A549 (cell line): Measurements from ENCODE around the gene HCAR2. TPM values are rescaled to one million over a fixed set of nuclear protein-coding genes. Genes with fewer than 3 reads are reported as not detected.

ENCODE experiments used
- ATAC-seq, 2 experiments: fragments of 200-7000 bp in 1 of 2; fragments of >200 bp in 1 of 2; cut with Nextera tagmentation in 1 of 2; cut with Tn5 transposase in 1 of 2; 3 replicates each; pipeline versions ENCODE4 v1.8.0 to v1.9.1; 2018 to 2020; ENCODE audit warnings: mild to moderate bottlenecking in 1 of 2, moderate library complexity in 1 of 2
- CTCF ChIA-PET: fragments of 300-600 bp; sonication (Branson Sonifier 250); formaldehyde crosslinking; extraction: SDS; loops from one replicate; lab custom pipeline; 2021; ENCODE audit warnings: antibody characterized with exemption, inconsistent platforms; lab: Yijun Ruan, JAX
- POLR2A ChIA-PET: fragments of 350-600 bp; formaldehyde crosslinking; extraction: SDS; loops from one replicate; lab custom pipeline; 2021; ENCODE audit warnings: antibody characterized with exemption, inconsistent platforms; lab: Yijun Ruan, JAX
- DNase-seq, 2 experiments: peaks; one replicate each; pipeline versions ENCODE4 v3.0.0 to v3.0.0-alpha.2; 2011 to 2016; ENCODE audit warnings: low read depth in 1 of 2, low spot score in 1 of 2
- FAIRE-seq: peaks from 2 replicates; lab custom pipeline; 2011; peaks lifted over from hg19 to GRCh38; lab: Jason Lieb, UNC
- H3K27ac ChIP-seq, 2 experiments: fragments of >200 bp; sonication (Bioruptor Twin); formaldehyde crosslinking; 3 replicates each; pipeline ENCODE4 v1.5.1; 2016 to 2017
- H3K4me1 ChIP-seq: fragments of >200 bp; sonication (Bioruptor Twin); formaldehyde crosslinking; 3 replicates; pipeline ENCODE4 v1.6.1; 2016
- H3K4me2 ChIP-seq: fragments of >200 bp; sonication (Bioruptor Twin); formaldehyde crosslinking; 3 replicates; pipeline ENCODE4 v1.6.1; 2016
- H3K4me3 ChIP-seq: fragments of >200 bp; sonication (Bioruptor Twin); formaldehyde crosslinking; 3 replicates; pipeline ENCODE4 v1.5.1; 2016
- H3K9me3 ChIP-seq: fragments of >200 bp; sonication (Bioruptor Twin); formaldehyde crosslinking; 3 replicates; pipeline ENCODE4 v1.6.1; 2016
- BCL3 ChIP-seq: fragments of >200 bp; sonication (Bioruptor Twin); formaldehyde crosslinking; IDR thresholded peaks from 3 replicates; pipeline ENCODE4 v1.6.1; 2016
- CBX2 ChIP-seq: fragments of 200-600 bp; sonication (generic); IDR thresholded peaks from 2 replicates; pipeline ENCODE4 v1.6.1; 2016; ENCODE audit warnings: low read depth, mild to moderate bottlenecking, borderline replicate concordance
- CBX8 ChIP-seq: fragments of 200-600 bp; sonication (generic); IDR thresholded peaks from 2 replicates; pipeline ENCODE4 v1.6.1; 2016
- CEBPB ChIP-seq, 2 experiments: fragments of >200 bp in 1 of 2; sonication (Bioruptor Twin) in 1 of 2; formaldehyde crosslinking in 1 of 2; IDR thresholded peaks; 2 replicates each; pipeline ENCODE4 v1.6.1; 2012 to 2016
- CHD4 ChIP-seq: fragments of 200-600 bp; sonication (generic); IDR thresholded peaks from 2 replicates; pipeline ENCODE4 v1.6.1; 2016; ENCODE audit warnings: antibody characterized with exemption, mild to moderate bottlenecking, borderline replicate concordance
- EHF ChIP-seq: fragments of 250-450 bp; sonication (Bioruptor Pico); IDR thresholded peaks from 2 replicates; pipeline ENCODE4 v1.5.0; 2020; ENCODE audit warnings: mild to moderate bottlenecking
- ESRRA ChIP-seq: fragments of 150-350 bp; IDR thresholded peaks from 2 replicates; pipeline ENCODE4 v1.6.1; 2014; ENCODE audit warnings: mild to moderate bottlenecking, low read length, borderline replicate concordance
- FOSL2 ChIP-seq, 2 experiments: fragments of 450-650 bp in 1 of 2; fragments of >200 bp in 1 of 2; sonication (Bioruptor Twin) in 1 of 2; formaldehyde crosslinking; IDR thresholded peaks; 2 replicates each; pipeline versions ENCODE4 v1.5.0 to v1.6.1; 2016 to 2020; ENCODE audit warnings: mild to moderate bottlenecking in 1 of 2, moderate library complexity in 1 of 2
- FOXS1 ChIP-seq: fragments of 250-450 bp; sonication (Bioruptor Pico); IDR thresholded peaks from 2 replicates; pipeline ENCODE4 v1.5.0; 2020; ENCODE audit warnings: mild to moderate bottlenecking, moderate library complexity
- HMGXB4 ChIP-seq: fragments of 250-450 bp; sonication (Bioruptor Pico); IDR thresholded peaks from 2 replicates; pipeline ENCODE4 v1.5.0; 2021; ENCODE audit warnings: mild to moderate bottlenecking, moderate library complexity, borderline replicate concordance
- HOXB13 ChIP-seq: fragments of 250-450 bp; sonication (Bioruptor Pico); IDR thresholded peaks from 2 replicates; pipeline ENCODE4 v1.5.0; 2020; ENCODE audit warnings: low read depth, mild to moderate bottlenecking, moderate library complexity
- HOXB5 ChIP-seq: fragments of 250-450 bp; sonication (Bioruptor Pico); IDR thresholded peaks from 2 replicates; pipeline ENCODE4 v1.5.0; 2020; ENCODE audit warnings: mild to moderate bottlenecking, moderate library complexity
- MAFK ChIP-seq: fragments of 450-650 bp; IDR thresholded peaks from 2 replicates; pipeline ENCODE4 v1.6.1; 2014; ENCODE audit not compliant: partially characterized antibody
- MAZ ChIP-seq: fragments of 150-350 bp; IDR thresholded peaks from 2 replicates; pipeline ENCODE4 v1.6.1; 2014; ENCODE audit warnings: antibody characterized with exemption, low read depth, low read length, borderline replicate concordance
- MYC ChIP-seq: IDR thresholded peaks from 2 replicates; pipeline ENCODE4 v1.6.1; 2012; ENCODE audit warnings: mild to moderate bottlenecking, inconsistent platforms, low read length, improper control_type of control experiment, borderline replicate concordance
- NPAS2 ChIP-seq: fragments of 250-450 bp; sonication (Bioruptor Pico); IDR thresholded peaks from 2 replicates; pipeline ENCODE4 v1.8.0; 2022; ENCODE audit warnings: mild to moderate bottlenecking, moderate library complexity, borderline replicate concordance
- RAD21 ChIP-seq, 2 experiments: fragments of >200 bp in 1 of 2; sonication (Bioruptor Twin) in 1 of 2; formaldehyde crosslinking in 1 of 2; IDR thresholded peaks in 1 of 2; conservative IDR thresholded peaks in 1 of 2; 2 replicates in 1 of 2; 3 replicates in 1 of 2; pipeline ENCODE4 v1.6.1; 2012 to 2018; ENCODE audit warnings: inconsistent platforms in 1 of 2
- RARB ChIP-seq: fragments of 250-450 bp; sonication (Bioruptor Pico); IDR thresholded peaks from 2 replicates; pipeline ENCODE4 v1.8.0; 2021; ENCODE audit warnings: mild to moderate bottlenecking, moderate library complexity
- RNF2 ChIP-seq: fragments of 200-600 bp; sonication (generic); IDR thresholded peaks from 2 replicates; pipeline ENCODE4 v1.6.1; 2016; ENCODE audit warnings: low read depth, mild to moderate bottlenecking, antibody characterized with exemption, moderate library complexity, borderline replicate concordance
- TFCP2L1 ChIP-seq: fragments of 250-450 bp; sonication (Bioruptor Pico); IDR thresholded peaks from 2 replicates; pipeline ENCODE4 v1.5.0; 2021; ENCODE audit warnings: mild to moderate bottlenecking
- TP53 ChIP-seq: fragments of 250-450 bp; sonication (Bioruptor Pico); IDR thresholded peaks from 2 replicates; pipeline ENCODE4 v1.5.0; 2021; ENCODE audit warnings: mild to moderate bottlenecking, moderate library complexity
- ZC3H11A ChIP-seq: fragments of 450-650 bp; IDR thresholded peaks from 2 replicates; pipeline ENCODE4 v1.6.1; 2014; ENCODE audit warnings: antibody characterized with exemption, mild to moderate bottlenecking
- ZNF302 ChIP-seq: fragments of 250-450 bp; sonication (Bioruptor Pico); IDR thresholded peaks from 2 replicates; pipeline ENCODE4 v1.9.0; 2021; ENCODE audit warnings: inconsistent platforms, mild to moderate bottlenecking, moderate library complexity
- ZSCAN20 ChIP-seq: fragments of 250-450 bp; sonication (Bioruptor Pico); IDR thresholded peaks from 2 replicates; pipeline ENCODE4 v1.8.0; 2022; ENCODE audit warnings: mild to moderate bottlenecking, moderate library complexity
- WGBS: methylation state at CpG from one replicate; pipeline ENCODE4 v1.1.6; 2017; ENCODE audit errors: missing lambda C conversion rate; 5-methylcytosine and 5-hydroxymethylcytosine counted together
- polyA plus RNA-seq, 4 experiments: library from polyadenylated mRNA; depleted of rRNA in 3 of 4; stranded (reverse); fragments of >200 nt; fragmentation: RNase III in 1 of 4; extraction: RNeasy Plus Mini Kit Qiagen cat#74134 plus additional on column Dnase treatment in 1 of 4; gene quantifications; 2 replicates in 3 of 4; 3 replicates in 1 of 4; pipeline ENCODE4 v1.2.3, GENCODE V29; 2011 to 2017

Gene HCAR2
- polyA plus RNA-seq, 2 of the 4 experiments (the other 2 are of a cell fraction): 0.09 TPM; not detected in 1

- Histone ChIP-seq H3K4me3 (no peak overlapping the region), H3K4me1 (0 out of 3 replicates have a peak, but pooled peaks cover 4% of the 10 kb centered on the region), H3K27ac (no peak overlapping the region)
- no peak for DNase-seq
- TF ChIP-seq ZC3H11A (no peak), RNF2 (no peak), ESRRA (no peak), ZSCAN20 (CRISPR knock-in tag) (no peak), TP53 (no peak), CHD4 (no peak), MAFK (no peak), BCL3 (no peak), FOSL2 (IDR thresholded peaks at IDR 0.05) (no peak), FOSL2 (CRISPR knock-in tag; IDR thresholded peaks at IDR 0.05) (no peak), MYC (no peak), FOXS1 (no peak), CBX8 (no peak), NPAS2 (no peak)
- TF ChIP-seq, all 56 proteins: peak for 0
- ChIA-PET POLR2A (interaction anchor here (0.6 kb wide), 1 partner anchor 31 kb away, joined by 5 read pairs; no protein-coding TSS in a partner anchor), CTCF (interaction anchor here (0.6 to 1.1 kb wide), 2 partner anchors 18 to 549 kb away, joined by 3 to 4 read pairs; no protein-coding TSS in a partner anchor)
- FAIRE-seq (no peak), ATAC-seq (no peak)
- 90% methylated on average over 3 of the region's 3 CpGs for WGBS
- Histone ChIP-seq H3K4me2 (no peak overlapping the region), H3K9me3 (no peaks in the 10 kb centered on the region)
These were observed 14.9 kb downstream of the HCAR2 start for GRCh38 chr12:122688291-122688690.

- FAIRE-seq (no peak), ATAC-seq (no peak), DNase-seq (no peak)
- no peak overlapping the region for H3K4me2 ChIP-seq
- ChIA-PET CTCF (interaction anchor here (0.6 kb wide), 1 partner anchor 1043 kb away, joined by 3 read pairs; no protein-coding TSS in a partner anchor), POLR2A (no interaction called here)
- 0 out of 3 replicates have a peak, but pooled peaks cover 4% of the 10 kb centered on the region for H3K4me1 ChIP-seq
- 62% methylated on average over 5 of the region's 5 CpGs for WGBS
- H3K27ac ChIP-seq: no peak overlapping the region
- no peak overlapping the region for H3K4me3 ChIP-seq
- H3K9me3 ChIP-seq: no peaks in the 10 kb centered on the region
- TF ChIP-seq CBX8 (no peak), MAZ (no peak), HMGXB4 (no peak), CEBPB (IDR thresholded peaks at IDR 0.05) (no peak), TFCP2L1 (CRISPR knock-in tag) (no peak), CBX2 (no peak), HOXB5 (CRISPR knock-in tag) (no peak), RNF2 (no peak), TP53 (no peak), EHF (CRISPR knock-in tag) (no peak), FOXS1 (no peak), RARB (CRISPR knock-in tag) (no peak)
These were observed 16.1 kb downstream of the HCAR2 start for GRCh38 chr12:122687086-122687485.

GRCh38 chr12:122686538-122686937 is 16.6 kb downstream of the HCAR2 start:
- Histone ChIP-seq H3K9me3 (no peaks in the 10 kb centered on the region), H3K4me1 (peaks cover 7% of the 10 kb centered on the region; the same call in 1 of the 3 replicates), H3K27ac (no peak overlapping the region), H3K4me3 (no peak overlapping the region), H3K4me2 (no peak overlapping the region)
- DNase-seq: no peak
- ChIA-PET POLR2A (no interaction called here), CTCF (no interaction called here)
- 72% methylated on average over 2 of the region's 3 CpGs for WGBS
- no peak for ATAC-seq
- TF ChIP-seq ZNF302 (CRISPR knock-in tag) (no peak), RAD21 (conservative IDR thresholded peaks at IDR 0.05 in 1 of 2, IDR thresholded peaks at IDR 0.05 in 1 of 2) (no peak), CBX2 (no peak), HOXB13 (CRISPR knock-in tag) (no peak)
- no peak for FAIRE-seq
